RCC 7860 (cell line): ENCODE results near the gene AGTPBP1.
"Not testable (repeated sequence)": the region's sequence is repeated elsewhere in the genome, so short reads cannot be mapped to it uniquely, and the experiment has no call there.

ENCODE experiments used
- DNase-seq: peaks from one replicate; pipeline ENCODE4 v3.0.0-alpha.2; 2015; ENCODE audit warnings: low spot score
- FAIRE-seq: peaks from 2 replicates; lab custom pipeline; 2012; peaks lifted over from hg19 to GRCh38; lab: Jason Lieb, UNC

Gene AGTPBP1

GRCh38 chr9:85741875-85742596 is at the start of gene AGTPBP1:
Gene AGTPBP1 (minus strand): TSS chr9:85741954. CDS start chr9:85712533, 29,421 bp downstream.
- DNase-seq = peak; percentile 85
- no peak for FAIRE-seq

GRCh38 chr9:85786116-85786515 is 44.4 kb upstream of the AGTPBP1 start:
- not testable (repeated sequence) for DNase-seq
- FAIRE-seq = peak; percentile 83

GRCh38 chr9:85773844-85774243 is 32.1 kb upstream of the AGTPBP1 start:
- FAIRE-seq, DNase-seq: not testable (repeated sequence)

- FAIRE-seq, DNase-seq: not testable (repeated sequence)
Observed at GRCh38 chr9:85761802-85762201, 20.0 kb upstream of the AGTPBP1 start.

- not testable (repeated sequence) for FAIRE-seq
Observed at GRCh38 chr9:85757716-85758115, 16.0 kb upstream of the AGTPBP1 start.

GRCh38 chr9:85756216-85756615 is 14.5 kb upstream of the AGTPBP1 start:
- not testable (repeated sequence) for FAIRE-seq, DNase-seq

More at GRCh38 chr9:85757716-85758115, 16.0 kb upstream of the AGTPBP1 start:
- DNase-seq = not testable (repeated sequence)

- no peak for FAIRE-seq
- DNase-seq = no peak
Observed at GRCh38 chr9:85746309-85746708, 4.6 kb upstream of the AGTPBP1 start.

GRCh38 chr9:85745203-85745602 is 3.4 kb upstream of the AGTPBP1 start:
- FAIRE-seq (no peak), DNase-seq (no peak)

GRCh38 chr9:85744480-85744879 is 2.7 kb upstream of the AGTPBP1 start:
- no peak for FAIRE-seq
- DNase-seq = no peak

GRCh38 chr9:85743275-85744128 is 1.7 kb upstream of the AGTPBP1 start:
- FAIRE-seq (peak; percentile 90), DNase-seq (peak; percentile 90)

GRCh38 chr9:85742597-85742936 is 813 bp upstream of the AGTPBP1 start:
- FAIRE-seq = no peak
- DNase-seq = peak; percentile 27

GRCh38 chr9:85741095-85741874 is 469 bp downstream of the AGTPBP1 start:
- FAIRE-seq (no peak), DNase-seq (peak; percentile 23)

GRCh38 chr9:85740787-85741094 is 1.0 kb downstream of the AGTPBP1 start:
- FAIRE-seq = no peak
- no peak for DNase-seq

GRCh38 chr9:85738509-85738908 is 3.2 kb downstream of the AGTPBP1 start:
- DNase-seq (no peak), FAIRE-seq (no peak)

- FAIRE-seq (no peak), DNase-seq (no peak)
Observed at GRCh38 chr9:85737671-85738070, 4.1 kb downstream of the AGTPBP1 start.

GRCh38 chr9:85730916-85731630 is 10.7 kb downstream of the AGTPBP1 start:
- DNase-seq = no peak
- no peak for FAIRE-seq

- DNase-seq = no peak
- FAIRE-seq = no peak
Observed at GRCh38 chr9:85729882-85730281, 11.9 kb downstream of the AGTPBP1 start.

- no peak for FAIRE-seq
- DNase-seq = no peak
Observed at GRCh38 chr9:85727500-85727899, 14.3 kb downstream of the AGTPBP1 start.

- DNase-seq = no peak
- no peak for FAIRE-seq
Observed at GRCh38 chr9:85726737-85727136, 15.0 kb downstream of the AGTPBP1 start.

- no peak for FAIRE-seq
Observed at GRCh38 chr9:85723215-85723614, 18.5 kb downstream of the AGTPBP1 start.

GRCh38 chr9:85719411-85719810 is 22.3 kb downstream of the AGTPBP1 start:
- not testable (repeated sequence) for DNase-seq, FAIRE-seq

More at GRCh38 chr9:85723215-85723614, 18.5 kb downstream of the AGTPBP1 start:
- no peak for DNase-seq
